ENCODE measurements around the gene ARHGEF40.

DNA sequence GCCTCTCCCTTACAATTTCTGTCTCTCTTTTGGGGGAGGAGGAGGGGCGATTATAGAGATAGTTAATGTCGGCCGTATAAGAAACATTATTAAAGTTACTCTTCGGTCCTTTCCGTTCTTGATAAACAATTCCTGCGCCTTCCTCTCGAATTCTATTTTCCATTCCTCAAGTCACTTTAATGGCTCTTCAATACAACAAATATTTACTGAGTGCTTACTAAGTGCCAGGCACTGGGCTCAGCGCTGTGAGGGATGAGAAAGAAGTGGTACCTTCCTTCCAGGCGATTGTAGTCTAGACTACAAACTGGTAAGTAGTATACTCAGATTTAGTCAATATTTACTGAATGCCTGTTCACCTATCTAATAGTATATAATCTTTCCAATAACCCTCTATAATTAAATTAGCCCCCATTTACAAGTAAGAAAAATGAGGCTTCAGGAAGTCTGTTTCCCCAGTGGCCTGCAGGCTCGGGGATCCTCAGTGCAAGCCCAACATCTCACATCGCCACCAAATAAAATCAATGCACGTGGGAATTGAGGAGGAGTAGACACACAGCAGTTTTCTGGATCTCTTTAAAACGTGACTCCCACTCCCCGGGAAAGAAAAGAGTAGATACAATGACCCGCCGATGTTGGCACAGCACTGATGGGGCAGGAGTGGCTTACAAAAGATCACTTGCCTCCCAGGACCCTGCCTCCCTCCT lies 28.9 kb downstream of the ARHGEF40 start:
- TF ChIP-seq POLR2A (IDR thresholded peaks at IDR 0.05): no peak
- TF ChIP-seq, protein P1, sequence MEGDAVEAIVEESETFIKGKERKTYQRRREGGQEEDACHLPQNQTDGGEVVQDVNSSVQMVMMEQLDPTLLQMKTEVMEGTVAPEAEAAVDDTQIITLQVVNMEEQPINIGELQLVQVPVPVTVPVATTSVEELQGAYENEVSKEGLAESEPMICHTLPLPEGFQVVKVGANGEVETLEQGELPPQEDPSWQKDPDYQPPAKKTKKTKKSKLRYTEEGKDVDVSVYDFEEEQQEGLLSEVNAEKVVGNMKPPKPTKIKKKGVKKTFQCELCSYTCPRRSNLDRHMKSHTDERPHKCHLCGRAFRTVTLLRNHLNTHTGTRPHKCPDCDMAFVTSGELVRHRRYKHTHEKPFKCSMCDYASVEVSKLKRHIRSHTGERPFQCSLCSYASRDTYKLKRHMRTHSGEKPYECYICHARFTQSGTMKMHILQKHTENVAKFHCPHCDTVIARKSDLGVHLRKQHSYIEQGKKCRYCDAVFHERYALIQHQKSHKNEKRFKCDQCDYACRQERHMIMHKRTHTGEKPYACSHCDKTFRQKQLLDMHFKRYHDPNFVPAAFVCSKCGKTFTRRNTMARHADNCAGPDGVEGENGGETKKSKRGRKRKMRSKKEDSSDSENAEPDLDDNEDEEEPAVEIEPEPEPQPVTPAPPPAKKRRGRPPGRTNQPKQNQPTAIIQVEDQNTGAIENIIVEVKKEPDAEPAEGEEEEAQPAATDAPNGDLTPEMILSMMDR (IDR thresholded peaks at IDR 0.05): no peak
